HG03060 (cell line): Measurements from ENCODE around the gene UBE2S.

Experiments used
- ATAC-seq: cut with Tn5 transposase; IDR thresholded peaks from one replicate; pipeline ENCODE4 v1.9.1; 2021; ENCODE audit warnings: low read depth, moderate number of reproducible peaks; ENCODE audit not compliant: unreplicated experiment

Gene UBE2S

GRCh38 chr19:55366790-55367189, 40.8 kb downstream of the UBE2S start:
- ATAC-seq, result no peak

- no peak for ATAC-seq
Observed at GRCh38 chr19:55365964-55366363, 41.6 kb downstream of the UBE2S start.

GRCh38 chr19:55365245-55365644, 42.3 kb downstream of the UBE2S start:
- ATAC-seq, result no peak

- ATAC-seq, result no peak
Observed at GRCh38 chr19:55362990-55363716, 44.4 kb downstream of the UBE2S start, which contains the start of gene GARIN5B. Gene GARIN5B, minus strand, starts transcription at chr19:55363260. Its CDS starts 194 bp downstream, at chr19:55363066.

GRCh38 chr19:55362174-55362989, 45.2 kb downstream of the UBE2S start:
- ATAC-seq, result no peak

GRCh38 chr19:55360902-55361301, 46.7 kb downstream of the UBE2S start:
- no peak for ATAC-seq

GRCh38 chr19:55358943-55359908, 48.4 kb downstream of the UBE2S start:
- no peak for ATAC-seq

- ATAC-seq, result no peak
Observed at GRCh38 chr19:55358493-55358892, 49.1 kb downstream of the UBE2S start.

- ATAC-seq, result no peak
Observed at GRCh38 chr19:55355213-55355821, 52.3 kb downstream of the UBE2S start.

GRCh38 chr19:55354698-55355212, 52.8 kb downstream of the UBE2S start, which contains the start of gene COX6B2:
Gene COX6B2, minus strand, starts transcription at chr19:55354719. Its CDS starts 198 bp downstream, at chr19:55354521.
- no peak for ATAC-seq

- ATAC-seq, result no peak
Observed at GRCh38 chr19:55353803-55354697, 53.5 kb downstream of the UBE2S start.

GRCh38 chr19:55353356-55353802, 54.2 kb downstream of the UBE2S start:
- no peak for ATAC-seq

- no peak for ATAC-seq
Observed at GRCh38 chr19:55352549-55353145, 54.9 kb downstream of the UBE2S start.

- no peak for ATAC-seq
Observed at GRCh38 chr19:55352040-55352439, 55.5 kb downstream of the UBE2S start.

- ATAC-seq, result no peak
Observed at GRCh38 chr19:55350620-55351315, 56.8 kb downstream of the UBE2S start.
